ENCODE measurements around the gene CELF5.

CELF5 gene

GRCh38 chr19:3315676-3315973 lies 91.2 kb downstream of the CELF5 start:
- TF ChIP-seq CTCF (IDR thresholded peaks at IDR 0.05; ENCODE audit: low read depth, low read length), result no peak
- no peak overlapping the region for H3K4me3 ChIP-seq (ENCODE audit: low read depth, low read length)

- TF ChIP-seq CTCF (IDR thresholded peaks at IDR 0.05; ENCODE audit: low read depth, low read length), result no peak
These were observed 91.7 kb downstream of the CELF5 start for GRCh38 chr19:3316132-3316648.

GRCh38 chr19:3316659-3317207 lies 92.3 kb downstream of the CELF5 start:
- no peak overlapping the region for H3K4me3 ChIP-seq (ENCODE audit: low read depth, low read length)
- no peak for TF ChIP-seq CTCF (IDR thresholded peaks at IDR 0.05; ENCODE audit: low read depth, low read length)

More at GRCh38 chr19:3316132-3316648, 91.7 kb downstream of the CELF5 start:
- no peak overlapping the region for H3K4me3 ChIP-seq (ENCODE audit: low read depth, low read length)

- no peak for TF ChIP-seq CTCF (IDR thresholded peaks at IDR 0.05; ENCODE audit: low read depth, low read length)
- H3K4me3 ChIP-seq (ENCODE audit: low read depth, low read length), result no peak overlapping the region
These were observed 95.3 kb downstream of the CELF5 start for GRCh38 chr19:3319643-3320353.

GRCh38 chr19:3320354-3320670 lies 95.9 kb downstream of the CELF5 start:
- no peak overlapping the region for H3K4me3 ChIP-seq (ENCODE audit: low read depth, low read length)
- no peak for TF ChIP-seq CTCF (IDR thresholded peaks at IDR 0.05; ENCODE audit: low read depth, low read length)

GRCh38 chr19:3320853-3321252 lies 96.4 kb downstream of the CELF5 start:
- no peak for TF ChIP-seq CTCF (IDR thresholded peaks at IDR 0.05; ENCODE audit: low read depth, low read length)
- no peak overlapping the region for H3K4me3 ChIP-seq (ENCODE audit: low read depth, low read length)

- H3K4me3 ChIP-seq (ENCODE audit: low read depth, low read length), result no peak overlapping the region
- TF ChIP-seq CTCF (IDR thresholded peaks at IDR 0.05; ENCODE audit: low read depth, low read length), result no peak
These were observed 97.2 kb downstream of the CELF5 start for GRCh38 chr19:3321696-3322095.

Measured in WI38 (cell line).